AG09319 (cell line): ENCODE results near the gene OR2W1.

Experiments
- DNase-seq: peaks from one replicate; pipeline ENCODE4 v3.0.0-alpha.2; 2010; ENCODE audit warnings: low read depth; ENCODE audit errors: extremely low read depth
- TF ChIP-seq, protein P1 (sequence below): IDR thresholded peaks from 2 replicates; pipeline ENCODE4 v1.5.1; 2011; ENCODE audit warnings: low read depth, mild to moderate bottlenecking, inconsistent platforms, low read length, moderate library complexity

OR2W1 gene

DNA sequence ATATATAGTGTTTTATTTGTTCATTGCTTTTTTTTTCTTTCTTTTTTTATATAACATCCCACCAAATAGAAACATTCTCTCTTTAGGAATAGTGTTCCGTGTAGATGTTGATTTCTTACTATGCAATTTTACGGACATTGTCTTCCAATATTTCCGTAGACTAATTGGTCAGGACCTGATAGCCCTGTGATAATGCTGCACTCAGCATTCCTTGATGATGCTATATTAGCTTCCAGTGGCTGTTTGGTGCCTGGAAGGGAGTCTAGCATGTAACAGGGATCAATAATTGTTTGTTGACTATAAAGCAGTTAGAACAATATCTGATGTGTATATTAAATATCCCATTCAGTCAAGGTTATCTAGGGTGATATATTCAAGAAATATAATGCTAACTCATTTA is 6.7 kb upstream of the OR2W1 start:
- DNase-seq: no peak
- TF ChIP-seq, protein P1, sequence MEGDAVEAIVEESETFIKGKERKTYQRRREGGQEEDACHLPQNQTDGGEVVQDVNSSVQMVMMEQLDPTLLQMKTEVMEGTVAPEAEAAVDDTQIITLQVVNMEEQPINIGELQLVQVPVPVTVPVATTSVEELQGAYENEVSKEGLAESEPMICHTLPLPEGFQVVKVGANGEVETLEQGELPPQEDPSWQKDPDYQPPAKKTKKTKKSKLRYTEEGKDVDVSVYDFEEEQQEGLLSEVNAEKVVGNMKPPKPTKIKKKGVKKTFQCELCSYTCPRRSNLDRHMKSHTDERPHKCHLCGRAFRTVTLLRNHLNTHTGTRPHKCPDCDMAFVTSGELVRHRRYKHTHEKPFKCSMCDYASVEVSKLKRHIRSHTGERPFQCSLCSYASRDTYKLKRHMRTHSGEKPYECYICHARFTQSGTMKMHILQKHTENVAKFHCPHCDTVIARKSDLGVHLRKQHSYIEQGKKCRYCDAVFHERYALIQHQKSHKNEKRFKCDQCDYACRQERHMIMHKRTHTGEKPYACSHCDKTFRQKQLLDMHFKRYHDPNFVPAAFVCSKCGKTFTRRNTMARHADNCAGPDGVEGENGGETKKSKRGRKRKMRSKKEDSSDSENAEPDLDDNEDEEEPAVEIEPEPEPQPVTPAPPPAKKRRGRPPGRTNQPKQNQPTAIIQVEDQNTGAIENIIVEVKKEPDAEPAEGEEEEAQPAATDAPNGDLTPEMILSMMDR: no peak

GRCh38 chr6:29035951-29036350 is 9.0 kb downstream of the OR2W1 start:
- TF ChIP-seq, protein P1: no peak
- DNase-seq: no peak

DNA sequence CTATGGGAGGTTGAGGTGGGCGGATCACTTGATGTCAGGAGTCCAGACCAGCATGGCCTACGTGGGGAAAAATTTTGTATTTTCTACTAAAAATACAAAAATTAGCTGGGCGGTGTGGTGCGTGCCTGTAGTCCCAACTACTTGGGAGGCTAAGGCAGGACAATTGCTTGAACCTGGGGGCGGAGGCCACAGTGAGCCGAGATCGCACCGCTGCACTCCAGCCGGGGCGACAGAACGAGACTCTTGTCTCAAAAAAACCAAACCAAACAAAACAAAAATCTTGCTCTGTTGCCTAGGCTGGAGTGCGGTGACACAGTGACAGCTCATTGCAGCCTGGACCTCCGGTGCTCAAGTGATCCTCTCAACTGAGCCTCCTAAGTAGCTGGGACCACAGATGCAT is 16.2 kb downstream of the OR2W1 start:
- TF ChIP-seq, protein P1: no peak
- DNase-seq: no peak

GRCh38 chr6:29025927-29026585 is 18.9 kb downstream of the OR2W1 start:
- DNase-seq: no peak
- TF ChIP-seq, protein P1: no peak

DNA sequence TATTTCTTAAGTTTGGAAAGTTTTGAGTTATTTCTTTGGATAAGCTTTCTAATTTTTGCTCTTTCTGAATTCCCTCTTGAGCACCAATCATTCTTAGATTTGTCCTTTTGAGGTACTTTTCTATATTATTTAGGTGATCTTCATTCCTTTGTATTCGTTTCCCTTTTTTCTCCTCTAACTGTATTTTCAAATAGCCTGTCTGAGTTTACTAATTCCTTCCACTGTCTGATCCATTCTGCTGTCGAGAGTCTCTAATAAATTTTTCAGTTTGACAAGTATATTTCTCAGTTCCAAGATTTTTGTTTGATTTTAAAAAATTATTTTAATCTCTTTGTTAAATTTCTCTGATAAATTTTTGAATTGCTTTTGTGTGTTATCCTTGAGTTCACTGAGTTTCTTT is 23.5 kb downstream of the OR2W1 start:
- no peak for DNase-seq
- TF ChIP-seq, protein P1: no peak

DNA sequence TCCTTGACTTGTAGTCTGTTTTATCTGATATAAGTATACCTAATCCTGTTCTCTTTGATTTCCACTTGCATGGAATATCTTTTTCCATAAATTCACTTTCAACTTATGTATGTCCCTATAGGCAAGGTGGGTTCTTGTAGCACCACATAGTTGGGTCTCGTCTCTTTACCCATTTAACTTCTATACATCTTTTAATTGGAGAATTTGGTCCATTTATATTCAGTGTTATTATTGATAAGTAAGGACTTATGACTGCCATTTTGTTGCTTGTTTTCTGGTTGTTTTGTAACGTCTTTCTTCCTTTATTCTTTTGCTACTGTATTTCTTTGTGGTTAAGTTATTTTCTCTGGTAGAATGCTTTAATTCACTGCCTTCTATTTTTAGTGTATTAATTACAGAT is 25.3 kb downstream of the OR2W1 start:
- TF ChIP-seq, protein P1: no peak
- no peak for DNase-seq

GRCh38 chr6:29017428-29017802 is 27.6 kb downstream of the OR2W1 start:
- DNase-seq: no peak
- TF ChIP-seq, protein P1: no peak
